GM10248 (cell line): ENCODE data around the gene IGF2BP2.

Experiments
- CTCF ChIA-PET: fragments of 300-600 bp; sonication (Branson Sonifier 250); formaldehyde crosslinking; extraction: SDS; loops from one replicate; lab custom pipeline; 2021; ENCODE audit warnings: antibody characterized with exemption; lab: Yijun Ruan, JAX
- POLR2A ChIA-PET: fragments of 350-650 bp; sonication (Branson Sonifier 250); formaldehyde crosslinking; extraction: SDS; loops from one replicate; lab custom pipeline; 2020; ENCODE audit warnings: antibody characterized with exemption; lab: Yijun Ruan, JAX
- DNase-seq: peaks from one replicate; pipeline ENCODE4 v3.0.0; 2012; ENCODE audit errors: extremely low spot score
- TF ChIP-seq, protein P1 (sequence below): IDR thresholded peaks from 2 replicates; pipeline ENCODE4 v1.5.1; 2012; ENCODE audit warnings: mild to moderate bottlenecking, low read depth; ENCODE audit errors: extremely low read depth, missing control alignments, control extremely low read depth

Gene IGF2BP2

DNA sequence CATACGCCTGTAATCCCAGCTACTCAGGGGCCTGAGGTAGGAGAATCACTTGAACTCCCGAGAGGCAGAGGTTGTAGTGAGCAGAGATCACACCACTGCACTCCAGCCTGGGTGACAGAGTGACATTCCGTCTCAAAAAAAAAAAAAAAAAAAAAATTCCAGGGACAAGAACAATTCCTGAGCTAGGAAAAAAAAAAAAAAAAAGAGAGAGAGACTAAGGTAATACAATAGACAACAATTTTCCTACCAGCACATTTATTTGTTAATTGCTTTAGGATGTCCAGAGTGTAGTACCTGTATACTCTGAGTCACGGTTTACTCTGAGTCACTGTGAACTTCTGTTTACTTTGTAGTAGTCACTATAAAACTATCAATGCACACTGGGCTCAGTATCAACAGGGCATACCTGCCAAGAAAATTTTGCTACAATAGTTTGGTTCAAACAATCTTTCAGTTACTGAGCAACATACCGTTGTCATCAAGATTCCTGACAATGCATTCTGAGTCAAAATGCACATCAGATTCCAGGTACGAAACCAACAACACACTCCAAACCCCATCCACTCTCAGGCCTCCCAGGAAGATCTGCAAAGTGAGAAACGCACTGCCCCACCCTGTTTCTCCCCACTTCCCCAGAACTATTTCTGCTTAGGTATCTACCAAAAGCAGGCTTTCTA, 28.3 kb downstream of the IGF2BP2 start:
- CTCF ChIA-PET, result interaction anchor here (1.0 to 1.2 kb wide), 2 partner anchors 8 to 9 kb away, joined by 3 read pairs; no protein-coding TSS in a partner anchor
- no peak for DNase-seq
- POLR2A ChIA-PET, result no interaction called here
- TF ChIP-seq, protein P1, sequence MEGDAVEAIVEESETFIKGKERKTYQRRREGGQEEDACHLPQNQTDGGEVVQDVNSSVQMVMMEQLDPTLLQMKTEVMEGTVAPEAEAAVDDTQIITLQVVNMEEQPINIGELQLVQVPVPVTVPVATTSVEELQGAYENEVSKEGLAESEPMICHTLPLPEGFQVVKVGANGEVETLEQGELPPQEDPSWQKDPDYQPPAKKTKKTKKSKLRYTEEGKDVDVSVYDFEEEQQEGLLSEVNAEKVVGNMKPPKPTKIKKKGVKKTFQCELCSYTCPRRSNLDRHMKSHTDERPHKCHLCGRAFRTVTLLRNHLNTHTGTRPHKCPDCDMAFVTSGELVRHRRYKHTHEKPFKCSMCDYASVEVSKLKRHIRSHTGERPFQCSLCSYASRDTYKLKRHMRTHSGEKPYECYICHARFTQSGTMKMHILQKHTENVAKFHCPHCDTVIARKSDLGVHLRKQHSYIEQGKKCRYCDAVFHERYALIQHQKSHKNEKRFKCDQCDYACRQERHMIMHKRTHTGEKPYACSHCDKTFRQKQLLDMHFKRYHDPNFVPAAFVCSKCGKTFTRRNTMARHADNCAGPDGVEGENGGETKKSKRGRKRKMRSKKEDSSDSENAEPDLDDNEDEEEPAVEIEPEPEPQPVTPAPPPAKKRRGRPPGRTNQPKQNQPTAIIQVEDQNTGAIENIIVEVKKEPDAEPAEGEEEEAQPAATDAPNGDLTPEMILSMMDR, result no peak

DNA sequence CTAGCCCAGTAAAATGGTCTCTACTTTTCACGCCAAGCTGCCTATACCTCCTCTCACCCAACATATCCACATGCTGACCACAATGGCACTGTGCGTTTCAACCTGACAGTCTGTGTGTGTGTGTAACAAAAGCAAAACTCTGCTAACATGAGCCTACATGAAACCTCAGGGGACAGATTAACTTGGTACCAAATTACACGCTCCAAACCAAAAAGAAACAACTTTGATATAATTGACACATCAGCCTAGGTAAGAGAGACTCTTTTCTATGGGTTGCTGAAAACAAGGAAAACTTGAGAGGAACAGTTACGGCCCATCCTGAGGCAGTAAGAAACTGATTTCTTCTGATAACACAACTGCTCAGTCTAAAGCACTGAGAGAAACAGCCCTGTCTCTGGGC, 31.5 kb downstream of the IGF2BP2 start:
- no peak for DNase-seq
- ChIA-PET CTCF (no interaction called here), POLR2A (no interaction called here)
- TF ChIP-seq, protein P1, result no peak

DNA sequence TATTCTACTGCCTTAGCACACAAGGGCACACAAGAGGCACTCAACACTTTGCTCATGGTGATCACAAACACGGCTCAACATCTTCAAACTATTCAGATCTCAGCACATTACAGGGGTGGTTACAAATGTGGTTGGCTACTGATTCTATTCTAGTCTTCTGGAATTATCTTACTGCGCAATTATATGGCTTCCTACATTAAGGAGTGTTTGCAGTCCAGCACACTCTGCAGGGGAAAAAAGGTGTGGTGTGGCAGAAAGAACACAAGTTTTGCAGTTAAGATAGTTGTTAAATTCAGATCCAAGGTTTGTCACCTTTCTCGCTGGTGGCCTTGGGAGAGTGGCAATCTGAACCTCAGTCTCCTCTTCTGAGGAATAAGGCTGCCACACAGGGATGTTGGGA, 31.9 kb downstream of the IGF2BP2 start:
- POLR2A ChIA-PET, result no interaction called here
- no peak for DNase-seq
- TF ChIP-seq, protein P1, result no peak
- CTCF ChIA-PET, result no interaction called here

DNA sequence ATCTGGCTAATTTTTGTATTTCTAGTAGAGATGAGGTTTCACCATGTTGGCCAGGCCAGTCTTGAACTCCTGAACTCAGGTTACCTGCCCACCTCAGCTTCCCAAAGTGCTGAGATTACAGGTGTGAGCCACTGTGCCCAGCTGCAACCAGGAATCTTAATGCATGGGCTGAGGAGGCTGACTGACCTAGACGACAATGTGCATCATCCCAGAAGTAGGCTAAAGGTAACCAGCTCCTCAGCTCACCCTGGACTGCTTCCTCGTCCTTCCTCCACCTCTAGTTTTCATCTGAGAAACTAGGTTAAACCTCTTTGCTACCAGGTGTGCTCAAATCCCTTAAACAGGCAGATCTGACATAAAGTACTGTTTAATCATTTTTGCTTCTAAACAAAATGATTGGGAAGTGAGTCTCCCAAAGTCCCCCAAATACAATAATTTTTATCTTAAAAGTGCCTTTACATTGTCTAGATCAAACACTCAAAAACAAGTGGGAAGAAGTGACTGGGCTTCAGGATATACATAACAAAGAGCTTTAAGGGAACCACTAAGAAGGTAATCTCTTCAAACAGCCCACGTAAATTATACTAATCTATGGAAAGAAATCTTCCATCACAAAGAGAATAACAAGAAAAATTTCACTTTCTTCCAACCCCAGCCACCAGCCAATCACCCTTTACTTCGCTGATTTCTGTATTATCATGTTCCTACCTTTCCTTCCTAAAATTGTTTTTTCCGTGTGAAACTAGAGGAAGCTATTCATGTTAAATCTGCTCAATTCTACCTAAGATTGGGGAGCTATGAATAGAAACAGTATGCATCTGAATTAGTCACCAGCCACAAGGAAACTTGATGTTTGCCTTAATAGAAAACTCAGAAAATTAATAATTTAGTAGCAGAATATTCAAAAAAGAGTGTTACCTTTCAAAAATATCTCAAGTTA, 34.7 kb downstream of the IGF2BP2 start:
- ChIA-PET CTCF (interaction anchor here (1.0 to 3.4 kb wide), 4 partner anchors 18 to 130 kb away, joined by 3 to 11 read pairs (median 4); no protein-coding TSS in a partner anchor), POLR2A (no interaction called here)
- TF ChIP-seq, protein P1, result no peak
- no peak for DNase-seq

DNA sequence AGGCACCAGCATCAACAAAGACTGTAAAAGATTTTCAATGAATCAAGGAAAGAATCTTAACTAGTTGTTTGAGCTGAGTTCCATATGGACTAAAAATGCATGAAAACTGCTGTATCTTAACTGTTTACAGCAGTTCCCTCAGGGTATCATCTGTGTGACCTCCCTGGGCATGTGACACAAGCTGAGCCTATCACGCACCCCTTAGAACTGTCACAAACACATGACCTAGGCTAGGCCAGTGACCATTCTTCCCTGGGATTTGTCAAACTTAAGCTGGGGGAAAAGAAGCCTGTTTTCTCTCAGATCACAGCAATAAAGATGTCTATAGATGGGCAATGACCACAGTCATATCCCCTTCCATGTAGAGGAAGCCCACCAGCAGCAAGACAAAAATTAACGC, 35.7 kb downstream of the IGF2BP2 start:
- TF ChIP-seq, protein P1, result no peak
- CTCF ChIA-PET, result interaction anchor here (1.5 to 3.4 kb wide), 3 partner anchors 17 to 129 kb away, joined by 3 to 11 read pairs (median 5); no protein-coding TSS in a partner anchor
- POLR2A ChIA-PET, result interaction anchor here (0.7 kb wide), 1 partner anchor 850 kb away, joined by 6 read pairs; no protein-coding TSS in a partner anchor
- no peak for DNase-seq

DNA sequence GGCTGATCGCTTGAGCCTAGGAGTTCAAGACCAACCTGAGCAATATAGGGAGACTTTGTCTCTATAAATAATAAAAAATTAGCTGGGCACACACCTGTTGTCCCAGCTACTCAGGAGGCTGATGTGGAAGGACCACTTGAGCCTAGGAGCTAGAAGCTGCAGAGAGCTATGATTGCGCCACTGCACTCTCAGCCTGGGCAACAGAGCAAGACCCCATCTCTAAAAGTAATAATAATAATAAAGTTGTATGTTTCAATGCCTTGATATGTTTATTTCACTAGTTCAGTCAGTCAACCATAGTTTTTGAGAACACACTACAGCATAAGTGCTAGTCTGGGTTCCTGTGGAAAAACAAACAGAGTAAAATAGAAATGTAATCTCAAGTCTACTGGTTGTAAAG, 36.5 kb downstream of the IGF2BP2 start:
- CTCF ChIA-PET, result interaction anchor here (0.7 to 2.0 kb wide), 3 partner anchors 9 to 128 kb away, joined by 3 to 7 read pairs (median 3); no protein-coding TSS in a partner anchor
- TF ChIP-seq, protein P1, result no peak
- POLR2A ChIA-PET, result interaction anchor here (0.5 kb wide), 1 partner anchor 1113 kb away, joined by 3 read pairs; no protein-coding TSS in a partner anchor

More for the DNA sequence above, 36.5 kb downstream of the IGF2BP2 start:
- no peak for DNase-seq
